K562 (cell line): Measurements from ENCODE around the gene ARHGDIA. TPM values are rescaled to one million over a fixed set of nuclear protein-coding genes. Genes with fewer than 3 reads are reported as not detected.

ENCODE experiments used
- ARID2 ChIP-seq: fragments of 450-650 bp; IDR thresholded peaks from 2 replicates; pipeline ENCODE4 v1.6.1; 2017; ENCODE audit warnings: antibody characterized with exemption, mild to moderate bottlenecking
- CHAMP1 ChIP-seq: fragments of 450-650 bp; IDR thresholded peaks from 2 replicates; pipeline ENCODE4 v1.6.1; 2016; ENCODE audit warnings: mild to moderate bottlenecking
- CSDE1 ChIP-seq, 2 experiments: fragments of 450-650 bp; IDR thresholded peaks; 2 replicates each; pipeline ENCODE4 v1.6.1; 2016; ENCODE audit warnings: mild to moderate bottlenecking in 1 of 2
- E2F8 ChIP-seq: fragments of 450-650 bp; IDR thresholded peaks from 2 replicates; pipeline ENCODE4 v1.7.1; 2018; ENCODE audit warnings: mild to moderate bottlenecking, low read depth; ENCODE audit not compliant: partially characterized antibody
- MITF ChIP-seq: IDR thresholded peaks from 2 replicates; pipeline ENCODE4 v1.6.1; 2014; ENCODE audit warnings: antibody characterized with exemption
- MXD1 ChIP-seq: fragments of 250-450 bp; sonication (Bioruptor Pico); IDR thresholded peaks from 2 replicates; pipeline ENCODE4 v1.8.0; 2021; ENCODE audit warnings: borderline replicate concordance, mild to moderate bottlenecking, moderate library complexity; ENCODE audit not compliant: poor library complexity, severe bottlenecking
- POLR2AphosphoS2 ChIP-seq: IDR thresholded peaks from 2 replicates; pipeline ENCODE4 v1.6.1; 2012; ENCODE audit warnings: low read length, improper control_type of control experiment
- PRMT5 ChIP-seq: sonication (generic); formaldehyde crosslinking; IDR thresholded peaks from 2 replicates; pipeline ENCODE4 v1.5.0; 2020; ENCODE audit warnings: missing genetic modification reagents
- SIX5 ChIP-seq, 2 experiments: IDR thresholded peaks; 2 replicates each; pipeline ENCODE4 v1.6.1; 2011; ENCODE audit warnings: low read length in 2 of 2, borderline replicate concordance in 1 of 2, low read depth in 1 of 2, mild to moderate bottlenecking in 1 of 2, moderate library complexity in 1 of 2; ENCODE audit not compliant: insufficient read depth in 1 of 2
- SP2 ChIP-seq: IDR thresholded peaks from 2 replicates; pipeline ENCODE4 v1.6.1; 2011; ENCODE audit warnings: mild to moderate bottlenecking, low read depth, low read length, moderate library complexity; ENCODE audit not compliant: poor library complexity, severe bottlenecking; ENCODE audit errors: extremely low read depth
- STAT5B ChIP-seq: fragments of 250-450 bp; sonication (Bioruptor Pico); IDR thresholded peaks from 2 replicates; pipeline ENCODE4 v1.8.0; 2021; ENCODE audit warnings: mild to moderate bottlenecking, inconsistent platforms
- THAP7 ChIP-seq: fragments of 250-450 bp; sonication (Bioruptor Pico); IDR thresholded peaks from 2 replicates; pipeline ENCODE4 v1.5.0; 2021
- ZBTB8A ChIP-seq: fragments of 450-650 bp; IDR thresholded peaks from 2 replicates; pipeline ENCODE4 v1.6.1; 2018; ENCODE audit warnings: mild to moderate bottlenecking, moderate library complexity; ENCODE audit not compliant: partially characterized antibody
- ZFPM2 ChIP-seq: fragments of 250-450 bp; sonication (Bioruptor Pico); IDR thresholded peaks from 2 replicates; pipeline ENCODE4 v1.5.1; 2022; ENCODE audit warnings: mild to moderate bottlenecking
- ZNF174 ChIP-seq: fragments of 250-450 bp; sonication (Bioruptor Pico); IDR thresholded peaks from 2 replicates; pipeline ENCODE4 v1.4.0; 2020; ENCODE audit warnings: mild to moderate bottlenecking
- ZNF280B ChIP-seq: fragments of 250-450 bp; sonication (Bioruptor Pico); IDR thresholded peaks from 2 replicates; pipeline ENCODE4 v1.5.1; 2021; ENCODE audit warnings: mild to moderate bottlenecking
- polyA plus RNA-seq, 8 experiments: library from polyadenylated mRNA; depleted of rRNA in 4 of 8; stranded (reverse) in 5 of 8; unstranded in 3 of 8; fragments of >200 nt; fragmentation: Nextera tagmentation in 2 of 8; fragmentation: Illumina TruSeq in 1 of 8; extraction: Ambion mirVana in 2 of 8; extraction: Trizol in 1 of 8; gene quantifications; 2 replicates each; pipeline versions ENCODE4 v1.2.1 to v1.2.3, GENCODE V29; 2011 to 2014; ENCODE audit warnings: inconsistent platforms in 1 of 8, missing spikeins in 1 of 8
- total RNA-seq, 7 experiments: library from RNA; depleted of rRNA in 6 of 7; stranded (reverse); fragments of >200 nt in 6 of 7; fragmentation: Illumina TruSeq in 2 of 7; extraction: Trizol in 2 of 7; gene quantifications; 2 replicates each; pipeline versions ENCODE4 v1.2.1 to v1.2.3, GENCODE V29; 2011 to 2021; ENCODE audit warnings: low replicate concordance in 1 of 7

Gene ARHGDIA
- total and polyA plus RNA-seq, 9 of the 15 experiments (the other 6 are each of a cell fraction or from before 2014, with no cell fraction given) = 9.6 to 340 (median 97.6) TPM

GRCh38 chr17:81869221-81870130, 1.7 kb downstream of the ARHGDIA start (continued):
- no peak for TF ChIP-seq SP2
- TF ChIP-seq THAP7 (CRISPR knock-in tag) = no peak
- no peak; the same call in 1 of the 2 replicates for TF ChIP-seq POLR2AphosphoS2
- no peak for TF ChIP-seq CHAMP1
- TF ChIP-seq STAT5B (CRISPR knock-in tag) = no peak
- no peak for TF ChIP-seq SIX5 (IDR thresholded peaks at IDR 0.05; ENCODE audit: borderline replicate concordance in 1 of 2, insufficient read depth in 1 of 2, low read depth in 1 of 2, low read length in 2 of 2)
- no peak for TF ChIP-seq MXD1 (CRISPR knock-in tag)
- no peak for TF ChIP-seq ZNF174 (CRISPR knock-in tag)
- no peak for TF ChIP-seq ZFPM2
- TF ChIP-seq E2F8 = no peak
- TF ChIP-seq ZNF280B (CRISPR knock-in tag) = no peak
- no peak for TF ChIP-seq MITF
- TF ChIP-seq CSDE1 (IDR thresholded peaks at IDR 0.05) = no peak; a peak in 1 of 4 replicates
- no peak for TF ChIP-seq ARID2
- TF ChIP-seq ZBTB8A = no peak
- TF ChIP-seq PRMT5 (CRISPR knock-in tag) = no peak
